IPS-18c (cell line): ENCODE measurements around the gene LUC7L2.
A peak's percentile ranks its signal among the peaks of the same experiment; 100 is the strongest.
"Not testable (repeated sequence)": the region's sequence is repeated elsewhere in the genome, so short reads cannot be mapped to it uniquely, and the experiment has no call there.

ENCODE experiments used
- H3K4me3 ChIP-seq: 2 replicates; pipeline ENCODE4 v1.7.0; 2013; ENCODE audit warnings: low read depth, mild to moderate bottlenecking, low read length, moderate library complexity; ENCODE audit not compliant: insufficient read depth
- H3K9me3 ChIP-seq: one replicate; pipeline ENCODE4 v1.6.1; 2013; ENCODE audit warnings: mild to moderate bottlenecking, low read length, moderate library complexity; ENCODE audit not compliant: control insufficient read depth, insufficient read depth

Gene LUC7L2

GRCh38 chr7:139341776-139342226 is 17.9 kb upstream of the LUC7L2 start:
- no peaks in the 10 kb centered on the region for H3K9me3 ChIP-seq

DNA sequence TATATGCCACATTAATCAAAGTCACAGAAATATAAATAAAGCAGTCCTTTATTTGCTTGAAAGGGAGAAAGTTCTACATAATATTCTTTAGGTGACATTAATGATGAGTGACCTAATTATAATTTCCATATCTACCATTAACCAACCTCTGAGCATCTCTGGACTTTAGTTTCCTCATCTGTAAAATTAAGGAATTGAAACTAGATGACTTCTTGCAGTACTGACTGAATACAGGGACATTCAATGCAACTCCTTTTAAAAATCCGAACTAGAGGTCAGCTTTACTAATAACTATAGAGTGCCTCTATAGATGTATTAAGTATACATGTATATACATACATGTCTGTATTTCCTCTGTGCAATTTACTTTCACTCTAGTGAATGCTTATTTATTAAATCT is 14.7 kb upstream of the LUC7L2 start:
- Histone ChIP-seq H3K9me3 (no peaks in the 10 kb centered on the region), H3K4me3 (no peak overlapping the region)

More at GRCh38 chr7:139341776-139342226, 17.9 kb upstream of the LUC7L2 start:
- H3K4me3 ChIP-seq: peak overlapping the region; percentile 87

DNA sequence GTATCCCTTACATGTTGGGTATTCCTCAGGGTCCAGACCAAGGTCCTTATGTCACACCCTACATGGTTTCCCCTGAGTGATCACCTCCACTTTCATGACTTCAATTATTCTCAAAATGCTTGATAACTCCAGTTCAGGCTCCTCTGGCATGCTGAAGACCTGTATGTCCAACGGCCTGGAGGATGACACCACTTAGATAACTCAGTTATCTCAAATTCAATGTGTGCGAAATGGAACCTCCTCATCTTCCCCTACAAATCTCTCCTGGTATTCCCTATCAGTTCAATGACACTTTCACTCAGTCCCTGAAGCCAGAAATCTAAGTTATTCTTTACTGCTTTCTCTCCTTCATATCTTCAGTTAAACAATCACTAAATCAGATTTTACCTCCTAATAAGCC is 8.7 kb upstream of the LUC7L2 start:
- Histone ChIP-seq H3K9me3 (no peaks in the 10 kb centered on the region), H3K4me3 (no peak overlapping the region)

DNA sequence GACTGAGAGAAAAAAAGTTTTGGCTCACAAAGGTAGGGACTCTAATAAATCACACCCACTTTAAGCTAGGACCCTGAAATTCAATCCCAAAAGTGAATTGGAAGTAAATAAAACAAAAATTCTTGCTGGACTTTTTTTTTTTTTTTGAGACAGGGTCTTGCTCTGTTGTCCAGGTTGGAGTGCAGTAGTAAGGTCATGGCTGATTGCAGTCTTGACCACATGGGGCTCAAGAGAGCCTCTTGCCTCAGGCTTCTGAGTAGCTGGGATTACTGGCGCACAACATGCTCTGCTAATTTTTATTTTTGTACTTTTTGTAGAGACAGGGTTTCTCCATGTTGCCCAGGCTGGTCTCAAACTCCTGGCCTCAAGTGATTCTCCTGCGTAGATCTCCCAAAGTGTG is 5.0 kb upstream of the LUC7L2 start:
- Histone ChIP-seq H3K9me3 (no peaks in the 10 kb centered on the region), H3K4me3 (no peak overlapping the region)

- Histone ChIP-seq H3K4me3 (no peak overlapping the region), H3K9me3 (no peaks in the 10 kb centered on the region)
These were observed 4.4 kb upstream of the LUC7L2 start for GRCh38 chr7:139355320-139355719.

DNA sequence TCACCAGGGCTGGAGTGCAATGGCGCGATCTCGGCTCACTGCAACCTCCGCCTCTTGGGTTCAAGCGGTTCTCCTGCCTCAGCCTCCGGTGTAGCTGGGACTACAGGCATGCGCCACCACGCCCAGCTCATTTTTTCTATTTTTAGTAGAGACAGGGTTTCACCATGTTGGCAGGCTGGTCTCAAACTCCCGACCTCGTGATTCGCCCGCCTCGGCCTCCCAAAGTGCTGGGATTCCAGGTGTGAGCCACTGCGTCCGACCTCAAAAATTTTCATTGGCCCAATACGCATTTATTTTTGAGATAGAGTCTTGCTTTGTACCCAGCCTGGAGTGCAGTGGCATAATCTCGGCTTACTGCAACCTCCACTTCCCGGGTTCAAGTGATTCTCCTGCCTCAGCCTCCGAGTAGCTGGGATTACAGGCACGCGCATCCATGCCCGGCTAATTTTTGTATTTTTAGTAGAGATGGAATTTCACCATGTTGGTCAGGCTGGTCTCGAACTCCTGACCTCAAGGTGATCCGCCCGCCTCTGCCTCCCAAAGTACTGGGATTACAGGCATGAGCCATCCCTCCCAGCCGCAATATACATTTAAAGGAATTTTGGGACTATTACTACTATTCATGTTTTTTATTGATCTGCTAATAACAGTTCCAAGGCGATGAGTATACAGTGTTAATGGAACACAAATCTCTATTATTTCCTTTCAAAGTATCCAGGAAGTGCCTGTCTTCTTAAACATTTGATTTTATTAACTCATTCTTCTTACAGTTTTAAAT is 1.8 kb upstream of the LUC7L2 start:
- H3K4me3 ChIP-seq, H3K9me3 ChIP-seq: not testable (repeated sequence)

GRCh38 chr7:139358541-139359365 is 941 bp upstream of the LUC7L2 start:
- Histone ChIP-seq H3K4me3 (peak overlapping the region; percentile 99), H3K9me3 (no peaks in the 10 kb centered on the region)

DNA sequence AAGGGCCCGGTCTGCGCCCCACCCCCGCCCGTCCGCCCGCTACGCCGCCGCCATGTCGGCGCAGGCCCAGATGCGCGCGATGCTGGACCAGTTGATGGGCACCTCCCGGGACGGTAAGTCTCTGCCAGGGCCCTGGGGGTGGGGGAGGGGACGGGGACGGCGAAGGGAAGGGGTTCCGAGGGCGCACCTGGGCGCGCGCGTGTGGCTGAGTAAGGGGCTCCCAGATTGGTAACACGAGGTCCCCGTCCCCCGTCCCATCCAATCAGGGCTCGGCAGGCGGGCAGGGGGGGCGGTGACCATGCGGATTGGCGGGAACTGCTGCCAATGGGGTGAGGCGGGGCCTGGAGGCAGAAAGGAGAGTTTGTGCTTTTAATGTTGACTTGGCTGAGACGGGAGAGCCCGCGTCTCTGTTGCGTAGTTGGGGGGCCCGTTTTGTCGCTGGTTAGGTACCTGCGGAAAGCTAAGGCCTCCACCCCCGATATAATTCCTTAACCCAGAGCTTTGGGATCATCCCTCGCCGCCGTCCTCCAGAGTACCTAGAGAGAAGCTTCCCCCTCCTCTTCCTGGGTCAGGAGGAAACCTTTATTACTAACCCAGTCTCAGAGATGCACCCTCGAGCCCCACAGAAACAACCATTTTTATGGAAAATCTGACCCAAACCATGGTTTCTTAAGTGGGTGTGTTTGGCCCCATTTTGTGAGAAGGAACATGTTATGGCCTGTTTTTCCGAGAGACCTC is 685 bp downstream of the LUC7L2 start:
- Histone ChIP-seq H3K4me3 (peak overlapping the region; percentile 99), H3K9me3 (no peaks in the 10 kb centered on the region)

DNA sequence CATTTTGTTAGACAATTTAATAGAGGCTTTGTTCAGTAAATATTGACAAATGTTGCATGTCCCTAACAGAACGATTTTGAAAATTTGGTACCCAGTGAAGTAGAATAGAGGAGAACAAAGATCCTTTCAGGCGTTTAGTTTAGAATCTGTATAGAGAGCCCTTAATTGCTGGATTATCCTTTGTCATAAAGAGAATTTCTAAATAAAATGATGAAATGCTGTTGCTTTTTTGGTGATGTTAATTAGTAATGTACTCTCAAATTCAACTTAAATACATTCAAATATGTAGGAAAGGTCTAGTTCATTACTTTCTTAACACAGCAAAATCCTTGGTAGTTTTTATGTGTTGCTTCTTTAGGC is 1.2 kb downstream of the LUC7L2 start:
- Histone ChIP-seq H3K4me3 (peak overlapping the region; percentile 83), H3K9me3 (no peaks in the 10 kb centered on the region)

DNA sequence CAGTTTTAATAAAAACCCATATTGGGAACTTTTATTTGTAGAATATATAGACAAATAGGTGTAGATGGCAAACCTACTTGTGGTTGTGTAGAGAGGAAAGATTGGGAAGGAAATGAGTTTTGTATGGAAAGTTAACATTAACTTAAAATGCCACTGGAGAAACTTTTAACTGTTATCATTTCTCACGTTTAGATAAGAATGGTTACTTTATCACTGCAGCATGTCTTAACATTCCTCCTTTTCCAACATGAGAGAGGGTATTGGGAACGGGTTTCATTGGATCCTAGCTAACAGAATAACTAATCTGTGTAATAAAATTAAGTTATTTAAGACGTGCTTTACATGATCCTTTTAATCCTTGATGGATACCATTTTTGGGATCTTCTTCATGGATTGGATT is 1.8 kb downstream of the LUC7L2 start:
- H3K4me3 ChIP-seq: peak overlapping the region; percentile 83

DNA sequence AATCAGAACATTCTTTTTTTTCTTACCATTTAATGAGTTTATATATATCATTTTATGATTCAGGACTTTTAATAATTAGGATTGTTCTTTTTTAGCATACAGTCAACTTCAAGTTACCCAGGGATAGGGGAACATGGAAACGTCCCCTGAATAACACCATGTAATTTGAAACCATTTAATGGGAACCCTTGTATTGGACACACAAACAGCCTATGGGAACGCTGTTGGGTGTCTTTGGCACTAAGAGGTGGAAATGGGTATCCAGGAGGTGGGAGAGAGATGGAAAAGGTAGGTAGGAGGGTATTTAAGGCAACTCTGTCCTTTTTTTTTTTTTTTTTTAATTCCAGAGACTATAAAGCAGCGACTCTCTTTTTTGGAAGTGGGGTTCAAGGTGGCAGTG is 2.6 kb downstream of the LUC7L2 start:
- Histone ChIP-seq H3K4me3 (no peak overlapping the region; the same call in 1 of the 2 replicates), H3K9me3 (no peaks in the 10 kb centered on the region)

More for the DNA sequence above, 1.8 kb downstream of the LUC7L2 start:
- no peaks in the 10 kb centered on the region for H3K9me3 ChIP-seq

DNA sequence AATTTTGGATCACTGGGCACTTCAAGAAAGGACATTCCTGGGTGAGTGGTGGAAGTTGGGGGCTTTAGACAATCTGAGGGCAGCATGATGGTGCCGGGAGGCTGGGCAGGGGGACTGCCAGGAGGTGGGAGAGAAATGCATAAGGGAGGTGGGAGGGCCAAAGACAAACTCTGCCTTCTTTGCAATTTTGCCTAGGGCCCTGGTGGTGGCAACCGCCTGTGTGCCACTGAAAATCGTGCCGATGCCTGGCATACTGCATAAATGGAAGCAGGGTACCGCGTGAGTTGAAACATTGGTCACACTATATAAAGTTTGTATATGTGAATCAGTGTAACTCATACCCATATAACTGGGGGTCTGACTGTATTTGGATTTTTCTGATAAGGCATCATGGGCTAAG is 3.3 kb downstream of the LUC7L2 start:
- no peak overlapping the region for H3K4me3 ChIP-seq
- no peaks in the 10 kb centered on the region for H3K9me3 ChIP-seq

GRCh38 chr7:139365336-139365735 is 5.6 kb downstream of the LUC7L2 start:
- H3K4me3 ChIP-seq: no peak overlapping the region
- no peaks in the 10 kb centered on the region for H3K9me3 ChIP-seq

- no peak overlapping the region for H3K4me3 ChIP-seq
- H3K9me3 ChIP-seq: no peaks in the 10 kb centered on the region
These were observed 6.7 kb downstream of the LUC7L2 start for GRCh38 chr7:139366400-139366799.

DNA sequence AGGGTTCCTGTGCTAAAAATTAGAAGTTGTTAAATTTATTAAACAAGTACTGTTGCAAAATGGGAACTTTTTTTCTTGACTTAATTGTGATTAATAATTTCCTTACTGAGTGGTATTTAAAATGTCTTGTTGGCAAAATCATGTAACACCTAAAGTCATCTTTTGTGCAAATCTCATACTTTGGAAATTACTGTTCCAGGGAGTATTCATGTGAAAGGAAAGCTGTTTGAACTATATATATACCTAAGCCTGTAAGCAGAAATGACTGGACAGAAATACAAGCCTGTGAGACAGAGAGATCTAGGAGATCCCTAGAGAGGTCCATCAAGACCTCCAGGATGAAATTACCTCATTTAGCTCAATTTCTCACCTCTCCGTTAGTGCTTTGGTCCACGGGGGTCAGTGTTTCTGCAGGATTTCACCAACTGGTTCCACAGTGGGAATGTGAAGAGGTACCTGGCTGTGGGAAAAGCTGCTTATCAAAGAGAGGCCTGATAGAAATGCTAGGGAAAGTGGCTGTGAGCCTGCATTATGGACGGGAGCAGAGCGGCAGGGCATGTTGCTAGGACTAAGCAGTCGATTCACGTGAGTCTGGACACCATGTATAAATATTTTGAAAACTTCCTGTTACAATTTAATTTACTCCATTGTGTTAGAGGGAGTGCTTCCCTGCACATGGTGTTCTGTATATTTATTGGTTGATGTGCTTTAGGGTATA is 7.9 kb downstream of the LUC7L2 start:
- Histone ChIP-seq H3K9me3 (no peaks in the 10 kb centered on the region), H3K4me3 (no peak overlapping the region)

DNA sequence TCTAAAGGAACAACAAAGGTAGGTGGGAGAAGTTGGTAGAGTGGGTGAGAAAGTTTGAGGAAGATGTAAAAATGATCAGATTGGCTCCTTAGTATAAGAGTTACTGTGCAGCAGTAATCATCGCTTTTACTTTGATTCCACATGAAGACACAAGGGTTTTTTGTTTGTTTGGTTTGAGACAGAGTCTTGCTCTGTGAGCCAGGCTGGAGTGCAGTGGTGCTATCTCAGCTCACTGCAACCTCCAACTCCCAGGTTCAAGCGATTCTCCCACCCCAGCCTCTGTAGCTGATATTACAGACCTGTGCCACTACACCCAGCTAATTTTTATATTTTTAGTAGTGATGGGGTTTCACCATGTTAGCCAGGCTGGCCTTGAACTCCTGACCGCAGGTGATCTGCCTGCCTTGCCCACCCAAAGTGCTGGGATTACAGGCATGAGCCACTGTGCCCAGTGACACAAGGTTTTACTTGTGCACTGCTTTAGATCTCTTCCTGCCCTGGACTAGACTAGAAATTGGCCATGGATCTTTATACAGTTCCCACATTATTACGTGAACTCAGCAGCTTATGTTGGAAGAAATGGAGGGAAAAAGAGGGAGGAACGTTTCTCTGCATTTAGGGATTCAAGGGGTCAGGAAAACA is 10.7 kb downstream of the LUC7L2 start:
- H3K9me3 ChIP-seq: no peaks in the 10 kb centered on the region
- H3K4me3 ChIP-seq: no peak overlapping the region

DNA sequence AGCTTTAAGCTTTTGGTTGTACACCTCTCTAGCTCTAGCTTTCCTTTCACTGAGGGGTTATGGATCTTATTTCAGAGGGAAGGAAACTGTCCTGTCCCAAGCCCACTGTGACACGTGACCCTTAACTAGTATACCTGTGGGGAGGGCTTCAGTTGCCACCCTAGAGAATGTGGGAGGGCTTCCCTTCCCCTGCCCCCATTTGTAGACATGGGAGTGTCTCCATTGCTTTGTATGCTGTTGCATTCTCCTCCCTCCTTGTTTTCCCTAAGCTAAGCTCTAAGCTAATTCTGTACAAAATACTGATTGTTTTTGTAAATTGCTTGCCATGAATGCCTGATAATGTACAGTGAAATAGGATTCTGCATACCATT is 11.2 kb downstream of the LUC7L2 start:
- no peaks in the 10 kb centered on the region for H3K9me3 ChIP-seq
- H3K4me3 ChIP-seq: no peak overlapping the region
